Measurements from ENCODE around the gene RUNX2. TPM values are rescaled to one million over a fixed set of nuclear protein-coding genes. Genes with fewer than 3 reads are reported as not detected.

The RUNX2 gene
- total and polyA plus RNA-seq, 10 of the 15 experiments (the other 5 are each of a cell fraction or from before 2014, with no cell fraction given), result 0.01 to 0.77 (median 0.15) TPM; not detected in 3

DNA sequence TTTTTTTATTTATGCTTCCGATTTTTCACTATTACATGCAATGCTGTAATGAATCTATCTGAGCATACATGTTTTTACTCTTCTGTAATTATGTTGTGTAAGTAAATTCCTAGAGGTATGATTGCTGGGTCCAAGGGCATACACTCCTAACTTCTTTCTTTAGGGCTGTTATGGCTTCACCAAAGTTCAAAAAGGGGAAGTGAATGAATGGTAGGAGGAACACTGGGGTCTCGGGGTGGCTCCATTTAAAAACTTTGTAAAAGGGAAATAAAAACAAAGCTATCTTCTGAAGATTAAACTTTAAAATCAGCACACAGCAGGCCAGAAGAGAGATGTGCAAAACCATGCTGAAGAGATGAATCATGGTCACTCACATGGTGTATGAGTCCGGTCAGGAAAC, 338.7 kb downstream of the RUNX2 start:
- TF ChIP-seq ZNF274 (IDR thresholded peaks at IDR 0.05; ENCODE audit: insufficient read depth, insufficient read length), result no peak
- TF ChIP-seq SPI1 (IDR thresholded peaks at IDR 0.05; ENCODE audit: borderline replicate concordance, insufficient read depth, low read depth, low read length), result peak; percentile 40; the same call in 1 of the 2 replicates
- Histone ChIP-seq H3K27ac (ENCODE audit: control insufficient read depth, insufficient read depth) (no peak overlapping the region), H4K20me1 (ENCODE audit: control insufficient read depth, insufficient read depth) (peaks cover 5% of the 10 kb centered on the region; the same call in 1 of the 2 replicates), H3K27me3 (replicated peaks in 1 of 2; ENCODE audit: control insufficient read depth in 2 of 2, insufficient read depth in 2 of 2, low read length in 1 of 2) (peaks cover 4 to 10% of the 10 kb centered on the region in 2 experiments; a peak in 3 of 4 replicates), H3K4me2 (ENCODE audit: control insufficient read depth, insufficient read depth) (no peak overlapping the region), H3K4me3 (no peak overlapping the region), H2AFZ (ENCODE audit: control insufficient read depth, low read depth, low read length) (no peak overlapping the region), H3K9ac (ENCODE audit: control insufficient read depth, insufficient read depth, low read length) (no peak overlapping the region), H3K36me3 (ENCODE audit: control insufficient read depth in 2 of 2, insufficient read depth in 2 of 2, low read length in 1 of 2) (no peaks in the 10 kb centered on the region), H3K79me2 (ENCODE audit: control insufficient read depth, insufficient read depth, low read length) (no peaks in the 10 kb centered on the region), H3K9me3 (replicated peaks; ENCODE audit: control insufficient read depth, insufficient read depth, low read length) (no peaks in the 10 kb centered on the region), H3K4me1 (ENCODE audit: control insufficient read depth, insufficient read depth, low read length) (no peaks in the 10 kb centered on the region)
- DNase-seq (ENCODE audit: low read depth, low spot score) (no peak), ATAC-seq (no peak), FAIRE-seq (no peak)
- intact Hi-C loops (cut with micrococcal nuclease; ENCODE audit: unreplicated experiment) (no loop called here), in situ Hi-C loops (cut with MboI) (no loop called here)
- RAD21 ChIA-PET (ENCODE audit: unreplicated experiment), result interaction anchor here (1.5 kb wide), 1 partner anchor 48 kb away, joined by 4 read pairs; no protein-coding TSS in a partner anchor
- BruUV-seq (replicated peaks), result no TSS peak
- CTCF ChIA-PET, result interaction anchor here (1.2 kb wide), 2 partner anchors 49 to 1010 kb away, joined by 3 to 4 read pairs; no protein-coding TSS in a partner anchor
- POLR2A ChIA-PET, result no interaction called here
- 44% methylated on average over 3 of the region's 3 CpGs for WGBS (ENCODE audit: insufficient coverage, insufficient replicate concordance, low lambda C conversion rate, missing lambda C conversion rate)
- SMC1A ChIA-PET (ENCODE audit: uncharacterized antibody, unreplicated experiment), result no interaction called here

DNA sequence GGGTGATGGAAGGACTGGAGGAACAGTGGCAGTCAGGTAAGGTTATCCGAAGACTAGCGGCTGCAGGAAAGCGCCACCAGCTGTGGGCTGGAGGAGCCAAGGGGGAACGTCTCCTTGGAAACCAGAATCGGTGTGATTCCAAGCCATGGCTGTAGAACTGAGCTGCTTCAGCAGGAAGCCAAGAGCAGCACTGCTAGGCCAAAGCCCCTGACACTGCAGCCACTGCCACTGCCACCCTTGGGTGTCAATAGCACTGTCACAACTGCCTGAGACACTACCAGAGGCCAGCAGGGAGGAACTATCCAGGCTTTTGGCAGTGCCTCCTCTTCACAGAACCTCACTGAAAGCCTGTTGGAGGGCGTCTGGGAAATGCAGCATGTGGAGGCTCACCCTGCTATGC, 339.2 kb downstream of the RUNX2 start:
- H3K9me3 ChIP-seq (replicated peaks; ENCODE audit: control insufficient read depth, insufficient read depth, low read length), result no peaks in the 10 kb centered on the region
- H3K36me3 ChIP-seq (ENCODE audit: control insufficient read depth in 2 of 2, insufficient read depth in 2 of 2, low read length in 1 of 2), result no peaks in the 10 kb centered on the region
- POLR2A ChIA-PET, result no interaction called here
- no peak overlapping the region for H2AFZ ChIP-seq (ENCODE audit: control insufficient read depth, low read depth, low read length)
- no peak for FAIRE-seq
- no peak overlapping the region for H3K4me2 ChIP-seq (ENCODE audit: control insufficient read depth, insufficient read depth)
- H4K20me1 ChIP-seq (ENCODE audit: control insufficient read depth, insufficient read depth), result peaks cover 5% of the 10 kb centered on the region; the same call in 1 of the 2 replicates
- no peaks in the 10 kb centered on the region for H3K4me1 ChIP-seq (ENCODE audit: control insufficient read depth, insufficient read depth, low read length)
- WGBS (ENCODE audit: insufficient coverage, insufficient replicate concordance, low lambda C conversion rate, missing lambda C conversion rate), result 64% methylated on average over 6 of the region's 6 CpGs
- no peak overlapping the region for H3K4me3 ChIP-seq
- BruUV-seq (replicated peaks), result no TSS peak
- H3K27ac ChIP-seq (ENCODE audit: control insufficient read depth, insufficient read depth), result no peak overlapping the region
- no peak for DNase-seq (ENCODE audit: low read depth, low spot score)
- in situ Hi-C loops (cut with MboI), result no loop called here
- H3K79me2 ChIP-seq (ENCODE audit: control insufficient read depth, insufficient read depth, low read length), result no peaks in the 10 kb centered on the region
- no peak overlapping the region for H3K9ac ChIP-seq (ENCODE audit: control insufficient read depth, insufficient read depth, low read length)
- intact Hi-C loops (cut with micrococcal nuclease; ENCODE audit: unreplicated experiment), result no loop called here
- CTCF ChIA-PET, result interaction anchor here (1.2 kb wide), 2 partner anchors 49 to 1011 kb away, joined by 3 to 4 read pairs; no protein-coding TSS in a partner anchor
- ATAC-seq, result no peak
- H3K27me3 ChIP-seq (replicated peaks in 1 of 2; ENCODE audit: control insufficient read depth in 2 of 2, insufficient read depth in 2 of 2, low read length in 1 of 2), result peaks cover 4 to 10% of the 10 kb centered on the region in 2 experiments; a peak in 3 of 4 replicates
- SMC1A ChIA-PET (ENCODE audit: uncharacterized antibody, unreplicated experiment), result no interaction called here
- RAD21 ChIA-PET (ENCODE audit: unreplicated experiment), result no interaction called here
- TF ChIP-seq, protein P1, sequence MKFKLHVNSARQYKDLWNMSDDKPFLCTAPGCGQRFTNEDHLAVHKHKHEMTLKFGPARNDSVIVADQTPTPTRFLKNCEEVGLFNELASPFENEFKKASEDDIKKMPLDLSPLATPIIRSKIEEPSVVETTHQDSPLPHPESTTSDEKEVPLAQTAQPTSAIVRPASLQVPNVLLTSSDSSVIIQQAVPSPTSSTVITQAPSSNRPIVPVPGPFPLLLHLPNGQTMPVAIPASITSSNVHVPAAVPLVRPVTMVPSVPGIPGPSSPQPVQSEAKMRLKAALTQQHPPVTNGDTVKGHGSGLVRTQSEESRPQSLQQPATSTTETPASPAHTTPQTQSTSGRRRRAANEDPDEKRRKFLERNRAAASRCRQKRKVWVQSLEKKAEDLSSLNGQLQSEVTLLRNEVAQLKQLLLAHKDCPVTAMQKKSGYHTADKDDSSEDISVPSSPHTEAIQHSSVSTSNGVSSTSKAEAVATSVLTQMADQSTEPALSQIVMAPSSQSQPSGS (IDR thresholded peaks at IDR 0.05; ENCODE audit: low read length), result no peak
- TF ChIP-seq, protein P2, sequence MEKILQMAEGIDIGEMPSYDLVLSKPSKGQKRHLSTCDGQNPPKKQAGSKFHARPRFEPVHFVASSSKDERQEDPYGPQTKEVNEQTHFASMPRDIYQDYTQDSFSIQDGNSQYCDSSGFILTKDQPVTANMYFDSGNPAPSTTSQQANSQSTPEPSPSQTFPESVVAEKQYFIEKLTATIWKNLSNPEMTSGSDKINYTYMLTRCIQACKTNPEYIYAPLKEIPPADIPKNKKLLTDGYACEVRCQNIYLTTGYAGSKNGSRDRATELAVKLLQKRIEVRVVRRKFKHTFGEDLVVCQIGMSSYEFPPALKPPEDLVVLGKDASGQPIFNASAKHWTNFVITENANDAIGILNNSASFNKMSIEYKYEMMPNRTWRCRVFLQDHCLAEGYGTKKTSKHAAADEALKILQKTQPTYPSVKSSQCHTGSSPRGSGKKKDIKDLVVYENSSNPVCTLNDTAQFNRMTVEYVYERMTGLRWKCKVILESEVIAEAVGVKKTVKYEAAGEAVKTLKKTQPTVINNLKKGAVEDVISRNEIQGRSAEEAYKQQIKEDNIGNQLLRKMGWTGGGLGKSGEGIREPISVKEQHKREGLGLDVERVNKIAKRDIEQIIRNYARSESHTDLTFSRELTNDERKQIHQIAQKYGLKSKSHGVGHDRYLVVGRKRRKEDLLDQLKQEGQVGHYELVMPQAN (conservative IDR thresholded peaks at IDR 0.05), result no peak
- TF ChIP-seq MEF2A (IDR thresholded peaks at IDR 0.05; ENCODE audit: insufficient read depth, low read depth, low read length) (no peak), BMI1 (IDR thresholded peaks at IDR 0.05; ENCODE audit: borderline replicate concordance) (no peak), STAT3 (IDR thresholded peaks at IDR 0.05; ENCODE audit: low read depth, low read length) (no peak), BHLHE40 (IDR thresholded peaks at IDR 0.05; ENCODE audit: borderline replicate concordance in 1 of 2, low read depth in 2 of 2, low read length in 1 of 2) (no peak), ZNF217 (IDR thresholded peaks at IDR 0.05) (no peak), SUPT20H (IDR thresholded peaks at IDR 0.05; ENCODE audit: borderline replicate concordance, control insufficient read depth, low read depth, low read length) (no peak)
